ENCODE results near the gene GMFB. TPM values are rescaled to one million over a fixed set of nuclear protein-coding genes. Genes with fewer than 3 reads are reported as not detected.
"Not testable (repeated sequence)": the region's sequence is repeated elsewhere in the genome, so short reads cannot be mapped to it uniquely, and the experiment has no call there.

The GMFB gene
- total RNA-seq, 1 donor from 2014 or later = 29.5 TPM

DNA sequence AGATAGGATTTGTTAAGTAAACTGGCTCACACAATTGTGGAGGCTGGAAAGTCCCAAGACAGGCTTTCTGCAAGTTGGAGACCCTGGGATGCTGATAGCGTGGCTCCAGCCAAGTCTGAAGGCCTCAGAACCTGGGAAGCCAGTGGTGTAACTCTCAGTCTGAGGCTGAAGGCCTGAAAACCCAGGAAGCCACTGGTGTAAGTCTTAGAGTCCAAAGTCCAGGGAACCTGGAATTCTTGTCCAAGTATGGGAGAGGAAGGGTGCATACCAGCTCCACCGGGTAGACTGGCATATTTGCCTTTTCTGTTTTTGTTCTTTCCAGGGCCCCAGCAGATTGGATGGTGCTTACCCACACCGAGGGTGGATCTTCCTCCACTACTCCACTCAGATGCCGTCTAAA, 18.1 kb downstream of the GMFB start:
- no peak for DNase-seq (ENCODE audit: low spot score)
- intact Hi-C loops (cut with DNase I) = no loop called here

DNA sequence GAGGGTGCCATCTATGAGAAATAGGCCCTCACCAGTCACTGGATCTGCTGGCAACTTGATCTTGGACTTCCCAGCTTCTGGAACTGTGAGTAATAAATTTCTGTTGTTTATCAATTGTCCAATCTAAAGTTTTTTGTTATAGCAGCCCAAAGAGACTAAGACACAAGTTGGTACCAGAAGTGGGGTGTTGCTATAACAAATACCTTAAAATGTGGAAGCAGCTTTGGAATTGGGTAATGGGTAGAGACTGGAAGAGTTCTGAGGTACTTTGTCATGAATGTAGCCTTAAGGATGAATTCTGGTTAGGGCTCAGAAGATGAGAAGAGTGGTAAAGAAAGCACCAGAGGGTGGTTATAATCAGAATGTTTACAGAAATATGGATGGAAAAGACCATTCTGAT, 21.5 kb downstream of the GMFB start:
- DNase-seq (ENCODE audit: low spot score) = no peak
- intact Hi-C loops (cut with DNase I) = no loop called here

DNA sequence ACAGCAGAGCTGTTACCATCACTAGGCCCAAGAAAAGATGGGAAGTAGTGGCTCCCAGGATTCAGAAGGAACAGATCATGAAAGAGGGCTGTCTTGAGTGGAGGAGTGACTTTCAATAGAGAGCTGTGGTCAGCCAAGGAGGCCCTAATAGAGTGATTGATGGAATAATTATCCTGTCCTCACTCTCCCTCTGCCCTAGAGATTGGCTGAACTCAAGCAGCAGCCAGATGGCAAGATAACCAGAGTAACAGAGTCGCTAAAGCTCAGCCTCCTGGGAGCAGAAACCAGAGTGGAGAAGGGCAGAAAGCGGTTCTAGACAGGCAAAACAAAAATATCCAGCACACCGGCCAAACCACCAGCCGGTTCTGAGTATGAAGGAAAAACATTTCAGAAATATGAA, 23.1 kb downstream of the GMFB start:
- no peak for DNase-seq (ENCODE audit: low spot score)
- intact Hi-C loops (cut with DNase I) = no loop called here

DNA sequence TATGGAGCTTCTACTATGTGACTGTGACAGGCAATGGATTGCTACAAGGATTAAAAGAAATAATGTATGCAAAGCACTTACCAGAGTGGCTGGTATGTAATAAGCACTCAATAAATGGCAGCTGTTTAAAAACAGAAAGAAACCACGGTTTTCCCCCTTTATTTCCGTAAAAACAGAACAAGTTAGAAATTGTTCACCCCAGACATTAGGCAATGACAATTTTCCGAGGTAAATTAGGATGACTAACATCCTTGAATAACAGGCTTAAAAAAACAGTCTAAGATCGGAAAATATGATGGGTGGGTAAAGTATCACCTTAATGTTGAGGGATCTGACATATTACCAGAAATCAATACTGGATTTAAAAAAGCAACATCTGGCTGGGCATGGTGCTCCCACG, 26.7 kb downstream of the GMFB start:
- intact Hi-C loops (cut with DNase I) = no loop called here
- no peak for DNase-seq (ENCODE audit: low spot score)

- DNase-seq (ENCODE audit: low spot score) = no peak
- intact Hi-C loops (cut with DNase I) = no loop called here
These were observed 29.7 kb downstream of the GMFB start for GRCh38 chr14:54459106-54459505.

DNA sequence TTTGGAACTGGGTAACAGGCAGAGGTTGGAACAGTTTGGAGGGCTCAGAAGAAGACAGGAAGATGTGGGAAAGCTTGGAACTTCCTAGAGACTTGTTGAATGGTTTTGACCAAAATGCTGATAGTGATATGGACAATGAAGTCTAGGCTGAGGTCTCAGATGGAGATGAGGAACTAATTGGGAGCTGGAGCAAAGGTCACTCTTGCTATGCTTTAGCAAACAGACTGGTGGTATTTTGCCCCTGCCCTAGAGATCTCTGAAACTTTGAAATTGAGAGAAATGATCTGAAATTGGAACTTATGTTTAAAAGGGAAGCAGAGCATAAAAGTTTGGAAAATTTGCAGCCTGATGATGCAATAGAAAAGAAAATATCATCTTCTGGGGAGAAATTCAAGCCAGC, 30.2 kb downstream of the GMFB start:
- intact Hi-C loops (cut with DNase I); DNase-seq (ENCODE audit: low spot score): not testable (repeated sequence)

GRCh38 chr14:54457609-54457996, 31.2 kb downstream of the GMFB start:
- no peak for DNase-seq (ENCODE audit: low spot score)
- intact Hi-C loops (cut with DNase I) = no loop called here

- intact Hi-C loops (cut with DNase I); DNase-seq (ENCODE audit: low spot score): not testable (repeated sequence)
These were observed 31.8 kb downstream of the GMFB start for GRCh38 chr14:54456820-54457608.

GRCh38 chr14:54455363-54455762, 33.4 kb downstream of the GMFB start:
- intact Hi-C loops (cut with DNase I) = no loop called here
- no peak for DNase-seq (ENCODE audit: low spot score)

DNA sequence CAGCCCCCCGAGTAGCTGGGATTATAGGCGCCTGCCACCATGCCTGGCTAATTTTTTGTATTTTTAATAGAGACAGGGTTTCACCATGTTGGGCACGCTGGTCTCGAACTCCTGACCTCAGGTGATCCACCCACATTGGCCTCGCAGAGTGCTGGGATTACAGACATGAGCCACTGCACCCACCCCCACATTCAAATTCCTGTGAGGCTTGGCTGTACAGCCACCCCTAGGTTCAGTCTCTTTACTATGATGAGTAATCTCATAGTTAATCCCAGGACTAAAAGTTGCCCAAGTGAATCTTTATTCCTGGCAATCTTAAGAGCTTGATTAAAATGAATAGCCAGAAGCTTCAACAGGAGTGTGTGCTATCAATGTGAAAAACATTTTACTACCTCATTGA, 34.8 kb downstream of the GMFB start:
- intact Hi-C loops (cut with DNase I); DNase-seq (ENCODE audit: low spot score): not testable (repeated sequence)

- no peak for DNase-seq (ENCODE audit: low spot score)
These were observed 35.5 kb downstream of the GMFB start for GRCh38 chr14:54453252-54453651.

GRCh38 chr14:54451961-54452360, 36.8 kb downstream of the GMFB start:
- DNase-seq (ENCODE audit: low spot score) = no peak
- intact Hi-C loops (cut with DNase I) = no loop called here

More at GRCh38 chr14:54453252-54453651, 35.5 kb downstream of the GMFB start:
- intact Hi-C loops (cut with DNase I) = no loop called here

GRCh38 chr14:54451121-54451601, 37.6 kb downstream of the GMFB start:
- no peak for DNase-seq (ENCODE audit: low spot score)
- intact Hi-C loops (cut with DNase I) = no loop called here

- intact Hi-C loops (cut with DNase I) = no loop called here
- DNase-seq (ENCODE audit: low spot score) = no peak
These were observed 38.2 kb downstream of the GMFB start for GRCh38 chr14:54450535-54450934.

DNA sequence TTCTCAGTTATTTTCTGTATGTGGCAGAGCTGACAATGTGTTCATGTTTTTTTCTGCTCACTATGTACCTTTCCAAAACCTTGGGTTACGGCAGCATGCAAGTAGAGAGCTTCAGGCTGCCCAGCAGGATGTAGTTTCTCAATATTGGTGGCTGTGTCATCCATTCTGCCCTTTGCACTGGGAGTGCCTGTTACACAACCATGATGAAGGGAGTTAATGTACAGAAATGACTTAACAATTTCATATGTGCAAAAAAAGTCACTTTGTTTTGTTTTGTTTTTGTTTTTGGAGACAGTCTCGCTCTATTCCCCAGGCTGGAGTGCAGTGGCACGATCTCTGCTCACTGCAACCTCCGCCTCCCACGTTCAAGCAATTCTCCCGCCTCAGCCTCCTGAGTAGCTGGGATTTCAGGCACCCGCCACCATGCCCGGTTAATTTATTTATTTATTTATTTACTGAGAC, 41.5 kb downstream of the GMFB start:
- intact Hi-C loops (cut with DNase I) = no loop called here
- no peak for DNase-seq (ENCODE audit: low spot score)

- no peak for DNase-seq (ENCODE audit: low spot score)
- intact Hi-C loops (cut with DNase I) = no loop called here
These were observed 42.6 kb downstream of the GMFB start for GRCh38 chr14:54446161-54446693.

DNA sequence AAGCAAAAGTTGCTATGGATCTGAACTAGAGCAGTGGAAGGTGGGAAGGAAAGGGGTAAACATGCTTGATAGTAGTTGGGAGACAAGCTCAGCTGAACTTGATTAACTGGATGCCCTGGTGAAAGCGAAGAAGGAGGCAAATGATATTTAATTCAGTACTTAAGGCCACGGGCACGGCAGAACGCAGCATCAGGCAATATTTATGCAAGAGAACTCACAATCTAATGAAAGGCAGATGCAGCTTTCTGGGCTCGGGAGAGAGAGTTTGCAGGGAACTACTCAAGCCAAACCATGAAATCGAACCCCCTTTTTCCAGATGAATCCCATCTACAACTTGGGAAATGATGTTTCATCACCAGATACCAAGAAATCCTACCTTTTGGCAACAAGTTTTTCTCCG, 44.1 kb downstream of the GMFB start:
- intact Hi-C loops (cut with DNase I) = no loop called here
- DNase-seq (ENCODE audit: low spot score) = no peak

GRCh38 chr14:54443981-54444380, 44.8 kb downstream of the GMFB start:
- intact Hi-C loops (cut with DNase I) = no loop called here

DNA sequence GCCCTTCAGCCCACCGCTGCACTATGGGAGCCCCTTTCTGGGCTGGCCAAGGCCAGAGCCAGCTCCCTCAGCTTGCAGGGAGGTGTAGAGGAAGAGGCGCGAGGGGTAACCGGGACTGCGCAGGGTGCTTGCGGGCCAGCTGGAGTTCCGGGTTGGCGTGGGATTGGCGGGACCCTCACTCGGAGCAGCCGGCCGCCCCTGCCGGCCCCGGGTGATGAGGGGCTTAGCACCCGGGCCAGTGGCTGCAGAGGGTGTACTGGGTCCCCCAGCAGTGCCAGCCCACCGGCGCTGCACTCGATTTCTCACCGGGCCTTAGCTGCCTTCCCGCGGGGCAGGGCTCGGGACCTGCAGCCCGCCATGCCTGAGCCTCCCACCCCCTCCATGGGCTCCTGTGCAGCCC, 45.8 kb downstream of the GMFB start:
- intact Hi-C loops (cut with DNase I); DNase-seq (ENCODE audit: low spot score): not testable (repeated sequence)

More at GRCh38 chr14:54443981-54444380, 44.8 kb downstream of the GMFB start:
- no peak for DNase-seq (ENCODE audit: low spot score)

- intact Hi-C loops (cut with DNase I) = loop anchor here (1.0 kb wide), 1 partner anchor 47 kb away; the partner anchor contains the start of gene GMFB
- peak; percentile 96 for DNase-seq (ENCODE audit: low spot score)
These were observed 47.6 kb downstream of the GMFB start, which contains the start of gene CNIH1 for GRCh38 chr14:54440873-54441868. Gene CNIH1 (minus strand): TSS chr14:54441374. CDS start chr14:54441327, 47 bp downstream.

Data from cardiac septum (tissue), 1 donor.